Loucy (cell line): ENCODE results near the gene RPL27.

Experiments used
- H2AFZ ChIP-seq: fragments of 200-600 bp; sonication (generic); 2 replicates; pipeline ENCODE4 v1.6.0; 2016; ENCODE audit warnings: antibody characterized with exemption, mild to moderate bottlenecking, low read length, moderate library complexity
- H3F3A ChIP-seq: fragments of 200-600 bp; 2 replicates; pipeline ENCODE4 v1.6.0; 2016; ENCODE audit warnings: antibody characterized with exemption, low read depth, mild to moderate bottlenecking
- H3K27me3 ChIP-seq: fragments of 200-600 bp; sonication (generic); 2 replicates; pipeline ENCODE4 v1.6.1; 2014; ENCODE audit warnings: low read length, mild to moderate bottlenecking; ENCODE audit not compliant: insufficient read depth, poor library complexity, severe bottlenecking
- H3K36me3 ChIP-seq: fragments of 200-600 bp; sonication (generic); 2 replicates; pipeline ENCODE4 v1.6.1; 2016; ENCODE audit warnings: low read length; ENCODE audit not compliant: insufficient read depth
- H3K4me1 ChIP-seq: fragments of 200-600 bp; sonication (generic); 2 replicates; pipeline ENCODE4 v1.5.1; 2014; ENCODE audit warnings: low read length, mild to moderate bottlenecking; ENCODE audit not compliant: insufficient read depth, poor library complexity, severe bottlenecking
- H3K4me2 ChIP-seq: fragments of 200-600 bp; sonication (generic); 2 replicates; pipeline ENCODE4 v1.6.0; 2014; ENCODE audit warnings: antibody characterized with exemption, low read length, low read depth, mild to moderate bottlenecking; ENCODE audit not compliant: poor library complexity, severe bottlenecking
- H3K4me3 ChIP-seq: fragments of 200-600 bp; sonication (generic); 2 replicates; pipeline ENCODE4 v1.5.1; 2014; ENCODE audit warnings: low read length, mild to moderate bottlenecking, mixed read lengths; ENCODE audit not compliant: poor library complexity, severe bottlenecking
- H3K79me2 ChIP-seq: fragments of 200-600 bp; sonication (generic); 2 replicates; pipeline ENCODE4 v1.6.1; 2014; ENCODE audit warnings: low read length; ENCODE audit not compliant: insufficient read depth
- H3K9ac ChIP-seq: fragments of 200-600 bp; sonication (generic); 2 replicates; pipeline ENCODE4 v1.6.0; 2014; ENCODE audit warnings: mild to moderate bottlenecking, low read depth, low read length, moderate library complexity; ENCODE audit not compliant: poor library complexity, severe bottlenecking
- H3K9me2 ChIP-seq: fragments of 200-600 bp; sonication (generic); replicated peaks from 2 replicates; pipeline ENCODE4 v1.6.1; 2016; ENCODE audit warnings: low read depth, low read length, mixed read lengths
- H3K9me3 ChIP-seq: fragments of 200-600 bp; sonication (generic); 2 replicates; pipeline ENCODE4 v1.6.1; 2014; ENCODE audit warnings: mild to moderate bottlenecking, antibody characterized with exemption, low read length, low read depth; ENCODE audit not compliant: insufficient read depth
- H4K20me1 ChIP-seq: fragments of 200-600 bp; sonication (generic); 2 replicates; pipeline ENCODE4 v1.6.0; 2014; ENCODE audit warnings: antibody characterized with exemption, low read length, mild to moderate bottlenecking; ENCODE audit not compliant: insufficient read depth, poor library complexity, severe bottlenecking
- CTCF ChIP-seq: fragments of 200-600 bp; sonication (generic); conservative IDR thresholded peaks from 2 replicates; pipeline ENCODE4 v1.5.1; 2014; ENCODE audit warnings: mild to moderate bottlenecking, antibody characterized with exemption, low read length
- EZH2phosphoT487 ChIP-seq: fragments of 200-600 bp; IDR thresholded peaks from 2 replicates; pipeline ENCODE4 v1.6.1; 2018; ENCODE audit warnings: antibody characterized with exemption, mild to moderate bottlenecking, moderate library complexity, borderline replicate concordance

The RPL27 gene

GRCh38 chr17:42964161-42964932, 33.9 kb upstream of the RPL27 start, which contains the start of gene AARSD1:
TSS of gene AARSD1 (minus strand) at chr17:42964454. CDS start at chr17:42964440, 14 bp downstream.
- Histone ChIP-seq H3K4me3 (peak within 1 kb of the TSS; percentile 78), H3K9ac (peak within 1 kb of the TSS; percentile 86), H3K79me2 (peaks cover 10% of the 10 kb centered on the region; the same call in 1 of the 2 replicates), H3K9me3 (no peaks in the 10 kb centered on the region), H3K4me2 (peak within 1 kb of the TSS; percentile 82), H4K20me1 (no peaks in the 10 kb centered on the region), H3K4me1 (peaks cover 6% of the 10 kb centered on the region), H3K36me3 (peaks cover 13% of the 10 kb centered on the region; the same call in 1 of the 2 replicates), H3F3A (no peaks in the 10 kb centered on the region; the same call in 1 of the 2 replicates), H2AFZ (peak within 1 kb of the TSS; percentile 93), H3K9me2 (no peaks in the 10 kb centered on the region), H3K27me3 (no peaks in the 10 kb centered on the region)
- TF ChIP-seq CTCF = no peak
- TF ChIP-seq EZH2phosphoT487 = no peak

DNA sequence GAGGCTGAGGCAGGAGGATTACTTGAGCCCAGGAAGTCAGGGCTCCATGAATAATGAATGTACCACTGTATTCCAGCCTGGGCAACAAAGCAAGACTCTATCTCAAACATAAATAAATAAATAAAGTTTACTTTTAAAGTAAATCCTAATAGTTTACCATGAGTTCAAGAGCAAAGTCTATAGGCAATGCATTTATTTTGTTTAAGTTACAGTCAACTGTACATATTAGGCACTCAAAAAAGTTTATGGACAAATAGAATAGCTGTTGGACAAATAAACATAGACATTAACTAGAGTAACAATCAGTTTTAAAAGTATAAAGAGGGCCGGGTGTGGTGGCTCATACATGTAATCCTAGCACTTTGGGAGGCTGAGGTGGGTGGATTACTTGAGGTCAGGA, 30.3 kb upstream of the RPL27 start:
- Histone ChIP-seq H3K79me2 (peaks cover 10% of the 10 kb centered on the region; the same call in 1 of the 2 replicates), H3K9ac (no peak overlapping the region), H2AFZ (no peak overlapping the region), H3K9me3 (no peaks in the 10 kb centered on the region), H3K4me3 (no peak overlapping the region), H3K4me2 (no peak overlapping the region), H3K27me3 (no peaks in the 10 kb centered on the region), H3K36me3 (no peaks in the 10 kb centered on the region), H3K4me1 (peaks cover 6% of the 10 kb centered on the region), H4K20me1 (no peaks in the 10 kb centered on the region), H3F3A (no peaks in the 10 kb centered on the region; the same call in 1 of the 2 replicates), H3K9me2 (no peaks in the 10 kb centered on the region)
- no peak for TF ChIP-seq EZH2phosphoT487
- TF ChIP-seq CTCF = no peak

GRCh38 chr17:42969001-42969581, 29.1 kb upstream of the RPL27 start:
- TF ChIP-seq EZH2phosphoT487 (no peak), CTCF (no peak)
- H3K79me2 ChIP-seq = peaks cover under 1% of the 10 kb centered on the region; the same call in 1 of the 2 replicates
- H4K20me1 ChIP-seq = no peaks in the 10 kb centered on the region
- no peak overlapping the region for H3K9ac ChIP-seq
- H3K4me1 ChIP-seq = no peaks in the 10 kb centered on the region
- H3K4me2 ChIP-seq = no peak overlapping the region
- no peaks in the 10 kb centered on the region for H3K9me2 ChIP-seq
- H3K4me3 ChIP-seq = no peak overlapping the region
- H3K9me3 ChIP-seq = no peaks in the 10 kb centered on the region
- H3K36me3 ChIP-seq = no peaks in the 10 kb centered on the region
- H3K27me3 ChIP-seq = no peaks in the 10 kb centered on the region
- H3F3A ChIP-seq = no peaks in the 10 kb centered on the region; the same call in 1 of the 2 replicates
- H2AFZ ChIP-seq = no peak overlapping the region
